DND-41 (cell line): ENCODE results near the gene WDPCP.

Experiments
- ATAC-seq: fragments of 200-7000 bp; cut with Tn5 transposase; 3 replicates; pipeline ENCODE4 v1.9.1; 2021; ENCODE audit warnings: low read depth; ENCODE audit not compliant: insufficient read depth
- DNase-seq: peaks from one replicate; pipeline ENCODE4 v3.0.0-alpha.2; 2020
- H2AFZ ChIP-seq: 2 replicates; pipeline ENCODE4 v1.6.0; 2012; ENCODE audit warnings: low read depth, low read length
- H3K27ac ChIP-seq: 2 replicates; pipeline ENCODE4 v1.5.1; 2012; ENCODE audit warnings: low read length, inconsistent platforms
- H3K27me3 ChIP-seq: fragments of 200-600 bp; sonication (generic); 2 replicates; pipeline ENCODE4 v1.6.0; 2012; ENCODE audit warnings: low read length, mild to moderate bottlenecking, inconsistent platforms; ENCODE audit not compliant: insufficient read depth, poor library complexity
- H3K36me3 ChIP-seq: 2 replicates; pipeline ENCODE4 v1.5.1; 2012; ENCODE audit warnings: low read length, inconsistent platforms; ENCODE audit not compliant: insufficient read depth
- H3K4me1 ChIP-seq: 2 replicates; pipeline ENCODE4 v1.5.1; 2012; ENCODE audit warnings: mild to moderate bottlenecking, low read length; ENCODE audit not compliant: insufficient read depth
- H3K4me2 ChIP-seq: 2 replicates; pipeline ENCODE4 v1.6.0; 2012; ENCODE audit warnings: mild to moderate bottlenecking, moderate library complexity, low read length, inconsistent platforms; ENCODE audit not compliant: insufficient read depth
- H3K4me3 ChIP-seq, 2 experiments: fragments of 200-600 bp in 1 of 2; shearing (Covaris generic) in 1 of 2; 2 replicates each; pipeline ENCODE4 v1.5.1; 2012 to 2016; ENCODE audit warnings: inconsistent platforms in 2 of 2, low read length in 2 of 2, mild to moderate bottlenecking in 2 of 2, low read depth in 1 of 2, moderate library complexity in 1 of 2
- H3K79me2 ChIP-seq: 2 replicates; pipeline ENCODE4 v1.6.0; 2012; ENCODE audit warnings: low read length, inconsistent platforms; ENCODE audit not compliant: insufficient read depth
- H3K9ac ChIP-seq: 2 replicates; pipeline ENCODE4 v1.6.0; 2012; ENCODE audit warnings: low read depth, mild to moderate bottlenecking, inconsistent platforms, low read length, moderate library complexity
- H3K9me3 ChIP-seq: 2 replicates; pipeline ENCODE4 v1.5.1; 2012; ENCODE audit warnings: low read length, moderate library complexity, mild to moderate bottlenecking, inconsistent platforms; ENCODE audit not compliant: insufficient read depth, severe bottlenecking
- H4K20me1 ChIP-seq: 2 replicates; pipeline ENCODE4 v1.6.0; 2012; ENCODE audit warnings: low read length; ENCODE audit not compliant: insufficient read depth
- CTCF ChIP-seq: IDR thresholded peaks from 2 replicates; pipeline ENCODE4 v1.5.1; 2012; ENCODE audit warnings: borderline replicate concordance, low read length, moderate library complexity, mild to moderate bottlenecking; ENCODE audit not compliant: poor library complexity, severe bottlenecking; ENCODE audit errors: extremely low read depth
- EZH2 ChIP-seq: IDR thresholded peaks from 3 replicates; pipeline ENCODE4 v1.6.1; 2012; ENCODE audit warnings: borderline replicate concordance, low read depth, mild to moderate bottlenecking, moderate library complexity, low read length, inconsistent platforms; ENCODE audit not compliant: severe bottlenecking

Gene WDPCP

GRCh38 chr2:63192889-63193774 is 395.1 kb downstream of the WDPCP start:
- TF ChIP-seq CTCF = no peak
- TF ChIP-seq EZH2 = no peak
- Histone ChIP-seq H2AFZ (no peak overlapping the region), H3K36me3 (no peaks in the 10 kb centered on the region; the same call in 1 of the 2 replicates), H3K9ac (no peak overlapping the region), H3K4me1 (no peaks in the 10 kb centered on the region), H4K20me1 (no peaks in the 10 kb centered on the region), H3K79me2 (no peaks in the 10 kb centered on the region), H3K4me3 (no peak overlapping the region), H3K4me2 (no peak overlapping the region), H3K27me3 (no peaks in the 10 kb centered on the region), H3K9me3 (peaks cover 11% of the 10 kb centered on the region), H3K27ac (no peak overlapping the region)
- DNase-seq = no peak
- ATAC-seq = no peak

GRCh38 chr2:63192169-63192888 is 395.9 kb downstream of the WDPCP start:
- Histone ChIP-seq H3K9ac (no peak overlapping the region), H3K4me3 (no peak overlapping the region), H3K4me1 (no peaks in the 10 kb centered on the region), H3K79me2 (no peaks in the 10 kb centered on the region), H3K4me2 (no peak overlapping the region), H4K20me1 (no peaks in the 10 kb centered on the region), H3K36me3 (no peaks in the 10 kb centered on the region; the same call in 1 of the 2 replicates), H3K27ac (no peak overlapping the region), H3K9me3 (peaks cover 12% of the 10 kb centered on the region), H2AFZ (no peak overlapping the region), H3K27me3 (no peaks in the 10 kb centered on the region)
- ATAC-seq = no peak
- TF ChIP-seq EZH2 (no peak), CTCF (no peak)
- no peak for DNase-seq

GRCh38 chr2:63189026-63189425 is 399.3 kb downstream of the WDPCP start:
- no peak overlapping the region for H3K4me3 ChIP-seq
- H3K79me2 ChIP-seq = no peaks in the 10 kb centered on the region
- H3K36me3 ChIP-seq = no peaks in the 10 kb centered on the region; the same call in 1 of the 2 replicates
- TF ChIP-seq CTCF (peak; percentile 52), EZH2 (no peak)
- no peaks in the 10 kb centered on the region for H3K27me3 ChIP-seq
- no peaks in the 10 kb centered on the region for H3K4me1 ChIP-seq
- DNase-seq (no peak), ATAC-seq (no peak)
- peaks cover 12% of the 10 kb centered on the region for H3K9me3 ChIP-seq
- no peak overlapping the region for H3K4me2 ChIP-seq
- H2AFZ ChIP-seq = no peak overlapping the region
- H3K27ac ChIP-seq = no peak overlapping the region
- H4K20me1 ChIP-seq = no peaks in the 10 kb centered on the region
- no peak overlapping the region for H3K9ac ChIP-seq
